Caco-2 (cell line): ENCODE measurements around the gene CCM2. TPM values are rescaled to one million over a fixed set of nuclear protein-coding genes. Genes with fewer than 3 reads are reported as not detected.

Source experiments
- BruUV-seq: library from RNA; stranded (reverse); fragments of 400-500 nt; replicated peaks from 2 replicates; lab custom pipeline; 2021; lab: Mats Ljungman, UMichigan
- CTCF ChIA-PET: fragments of 300-600 bp; sonication (Branson Sonifier 250); formaldehyde crosslinking; loops from one replicate; lab custom pipeline; 2022; ENCODE audit warnings: antibody characterized with exemption; lab: Charles Lee
- POLR2A ChIA-PET: fragments of 300-600 bp; sonication (Branson Sonifier 250); formaldehyde crosslinking; loops from one replicate; lab custom pipeline; 2022; ENCODE audit warnings: antibody characterized with exemption; lab: Charles Lee
- DNase-seq, 2 experiments: peaks; one replicate each; pipeline versions ENCODE4 v3.0.0 to v3.0.0-alpha.2; 2020 to 2022
- H3K27me3 ChIP-seq: replicated peaks from 2 replicates; pipeline ENCODE4 v1.6.0; 2011; ENCODE audit warnings: low read length; ENCODE audit not compliant: control insufficient read depth, insufficient read depth
- H3K36me3 ChIP-seq: 2 replicates; pipeline ENCODE4 v1.5.1; 2011; ENCODE audit warnings: low read length; ENCODE audit not compliant: control insufficient read depth, insufficient read depth
- H3K4me1 ChIP-seq: fragments of 250-450 bp; sonication (Bioruptor Pico); 2 replicates; pipeline ENCODE4 v1.5.1; 2020; ENCODE audit warnings: mild to moderate bottlenecking
- H3K4me3 ChIP-seq: 2 replicates; pipeline ENCODE4 v1.5.1; 2011; ENCODE audit warnings: low read depth, mild to moderate bottlenecking, control low read depth, low read length
- H3K9me3 ChIP-seq: fragments of 250-450 bp; sonication (Bioruptor Pico); 2 replicates; pipeline ENCODE4 v1.5.1; 2020; ENCODE audit warnings: mild to moderate bottlenecking, moderate library complexity
- H3K27ac Mint-ChIP-seq: one replicate; pipeline ENCODE4 v1.8.0; 2022; ENCODE audit warnings: mixed read lengths; ENCODE audit not compliant: unreplicated experiment
- H3K27me3 Mint-ChIP-seq: one replicate; pipeline ENCODE4 v1.8.0; 2022; ENCODE audit warnings: mixed read lengths; ENCODE audit not compliant: insufficient read depth, unreplicated experiment
- H3K36me3 Mint-ChIP-seq: one replicate; pipeline ENCODE4 v1.8.0; 2022; ENCODE audit warnings: mild to moderate bottlenecking, mixed read lengths; ENCODE audit not compliant: insufficient read depth, unreplicated experiment
- H3K4me1 Mint-ChIP-seq: one replicate; pipeline ENCODE4 v1.8.0; 2022; ENCODE audit warnings: low read depth, mixed read lengths; ENCODE audit not compliant: unreplicated experiment
- H3K4me3 Mint-ChIP-seq: one replicate; pipeline ENCODE4 v1.8.0; 2022; ENCODE audit warnings: mild to moderate bottlenecking, moderate library complexity, mixed read lengths; ENCODE audit not compliant: unreplicated experiment
- H3K9me3 Mint-ChIP-seq: one replicate; pipeline ENCODE4 v1.8.0; 2022; ENCODE audit warnings: mixed read lengths; ENCODE audit not compliant: unreplicated experiment
- CTCF ChIP-seq, 2 experiments: fragments of 200-600 bp in 1 of 2; IDR thresholded peaks; 1 replicate in 1 of 2; 2 replicates in 1 of 2; pipeline versions ENCODE4 v1.5.1 to v1.8.0; 2011 to 2022; ENCODE audit warnings: antibody characterized with exemption in 1 of 2, control low read depth in 1 of 2, inconsistent platforms in 1 of 2, low read depth in 1 of 2, low read length in 1 of 2, mild to moderate bottlenecking in 1 of 2, moderate library complexity in 1 of 2; ENCODE audit not compliant: insufficient read depth in 1 of 2, severe bottlenecking in 1 of 2, unreplicated experiment in 1 of 2
- intact Hi-C: fragments of 100-400 bp; cut with micrococcal nuclease; formaldehyde crosslinking; loops from one replicate; pipeline ENCODE4 v1.10.0; 2022; ENCODE audit not compliant: unreplicated experiment
- total RNA-seq: library from RNA; stranded (reverse); gene quantifications from 2 replicates; pipeline ENCODE4 v1.2.3, GENCODE V29; 2022

The CCM2 gene
- total RNA-seq, 1 experiment from 2014 or later: 28.2 TPM

GRCh38 chr7:45052011-45052410 is 52.0 kb downstream of the CCM2 start:
- no peaks in the 10 kb centered on the region for H3K9me3 Mint-ChIP-seq
- ChIA-PET CTCF (no interaction called here), POLR2A (no interaction called here)
- no peaks in the 10 kb centered on the region for H3K27me3 Mint-ChIP-seq
- no peaks in the 10 kb centered on the region for H3K36me3 Mint-ChIP-seq
- no TSS peak for BruUV-seq
- no peak overlapping the region for H3K4me3 ChIP-seq
- no peaks in the 10 kb centered on the region for H3K27me3 ChIP-seq
- intact Hi-C loops: no loop called here
- TF ChIP-seq CTCF (IDR thresholded peaks at IDR 0.05; ENCODE audit: insufficient read depth in 1 of 2, low read depth in 1 of 2, low read length in 1 of 2, severe bottlenecking in 1 of 2, unreplicated experiment in 1 of 2): no peak
- no peaks in the 10 kb centered on the region; the same call in 1 of the 2 replicates for H3K36me3 ChIP-seq
- H3K27ac Mint-ChIP-seq: no peak overlapping the region
- H3K9me3 ChIP-seq: no peaks in the 10 kb centered on the region
- H3K4me1 ChIP-seq: no peaks in the 10 kb centered on the region
- peak in 1 of 2 experiments; percentile 8 for DNase-seq
- no peak overlapping the region for H3K4me3 Mint-ChIP-seq
- no peaks in the 10 kb centered on the region for H3K4me1 Mint-ChIP-seq

GRCh38 chr7:45053401-45053800 is 53.4 kb downstream of the CCM2 start:
- no peaks in the 10 kb centered on the region for H3K27me3 ChIP-seq
- no peaks in the 10 kb centered on the region for H3K9me3 ChIP-seq
- no TSS peak for BruUV-seq
- Mint-ChIP-seq H3K27me3 (no peaks in the 10 kb centered on the region), H3K9me3 (no peaks in the 10 kb centered on the region), H3K36me3 (no peaks in the 10 kb centered on the region), H3K4me1 (peaks cover 7% of the 10 kb centered on the region), H3K27ac (peak overlapping the region; percentile 25), H3K4me3 (no peak overlapping the region)
- peak in 1 of 2 experiments; percentile 11 for DNase-seq
- no peaks in the 10 kb centered on the region for H3K4me1 ChIP-seq
- intact Hi-C loops: no loop called here
- POLR2A ChIA-PET: no interaction called here
- H3K36me3 ChIP-seq: no peaks in the 10 kb centered on the region; the same call in 1 of the 2 replicates
- H3K4me3 ChIP-seq: no peak overlapping the region
- CTCF ChIA-PET: no interaction called here
- TF ChIP-seq CTCF (IDR thresholded peaks at IDR 0.05; ENCODE audit: insufficient read depth in 1 of 2, low read depth in 1 of 2, low read length in 1 of 2, severe bottlenecking in 1 of 2, unreplicated experiment in 1 of 2): no peak

DNA sequence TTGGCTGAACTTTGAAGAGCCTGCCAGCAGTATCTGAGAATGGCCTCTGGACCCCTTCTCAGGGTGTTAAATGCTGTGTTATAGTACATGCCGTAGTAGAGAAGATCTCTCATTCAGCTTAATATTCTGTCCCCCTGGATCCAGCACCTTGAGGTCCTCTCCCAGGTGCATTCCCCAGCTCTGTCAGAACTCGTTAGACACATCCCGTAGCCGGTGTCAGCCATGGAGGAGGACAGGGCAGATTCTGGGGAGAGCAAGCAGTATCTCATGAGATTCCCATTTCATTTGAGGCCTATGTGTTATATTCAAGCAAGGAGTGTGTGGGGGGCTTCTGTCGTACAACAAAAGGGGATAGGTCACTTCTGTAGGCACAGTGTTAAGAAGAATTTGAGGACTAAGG is 53.9 kb downstream of the CCM2 start:
- Mint-ChIP-seq H3K27ac (no peak overlapping the region), H3K27me3 (no peaks in the 10 kb centered on the region), H3K4me3 (no peak overlapping the region), H3K36me3 (no peaks in the 10 kb centered on the region), H3K9me3 (no peaks in the 10 kb centered on the region), H3K4me1 (peaks cover 7% of the 10 kb centered on the region)
- no peak for DNase-seq
- ChIA-PET POLR2A (no interaction called here), CTCF (no interaction called here)
- no TSS peak for BruUV-seq
- Histone ChIP-seq H3K4me1 (no peaks in the 10 kb centered on the region), H3K4me3 (no peak overlapping the region), H3K36me3 (no peaks in the 10 kb centered on the region; the same call in 1 of the 2 replicates), H3K27me3 (no peaks in the 10 kb centered on the region), H3K9me3 (no peaks in the 10 kb centered on the region)
- TF ChIP-seq CTCF (IDR thresholded peaks at IDR 0.05; ENCODE audit: insufficient read depth in 1 of 2, low read depth in 1 of 2, low read length in 1 of 2, severe bottlenecking in 1 of 2, unreplicated experiment in 1 of 2): no peak
- intact Hi-C loops: no loop called here
